Measurements from ENCODE around the gene CACNA1B. TPM values are rescaled to one million over a fixed set of nuclear protein-coding genes. Genes with fewer than 3 reads are reported as not detected.

The CACNA1B gene
- total and polyA plus RNA-seq, 8 donors = 0.16 to 1.3 (median 0.31) TPM

DNA sequence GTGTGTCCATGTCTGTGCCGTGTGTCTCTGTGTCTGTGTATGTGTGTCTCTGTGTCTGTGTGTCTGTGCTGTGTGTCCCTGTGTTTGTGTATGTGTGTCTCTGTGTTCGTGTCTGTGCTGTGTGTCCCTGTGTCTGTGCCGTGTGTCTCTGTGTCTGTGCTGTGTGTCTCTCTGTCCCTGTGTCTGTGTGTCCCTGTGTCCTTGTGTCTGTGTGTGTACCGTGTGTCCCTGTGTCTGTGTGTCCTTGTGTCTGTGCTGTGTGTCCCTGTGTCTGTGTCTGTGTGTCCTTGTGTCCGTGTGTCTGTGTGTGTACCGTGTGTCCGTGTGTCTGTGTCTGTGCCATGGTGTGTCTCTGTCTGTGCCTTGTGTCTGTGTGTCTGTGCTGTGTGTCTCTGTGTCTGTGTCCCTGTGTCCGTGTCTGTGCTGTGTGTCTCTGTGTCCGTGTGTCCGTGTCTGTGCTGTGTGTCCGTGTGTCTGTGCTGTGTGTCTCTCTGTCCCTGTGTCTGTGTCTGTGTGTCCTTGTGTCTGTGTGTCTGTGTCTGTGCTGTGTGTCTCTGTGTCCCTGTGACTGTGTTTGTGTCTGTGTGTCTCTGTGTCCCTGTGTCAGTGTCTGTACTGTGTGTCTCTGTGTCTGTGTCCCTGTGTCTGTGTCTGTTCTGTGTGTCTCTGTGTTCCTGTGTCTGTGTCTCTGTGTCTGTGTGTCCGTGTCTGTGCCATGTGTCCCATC is 23.2 kb downstream of the CACNA1B start:
- WGBS, 2 donors = 54 to 70% methylated on average over 12 of the region's 12 CpGs
- FAIRE-seq (no peak), ATAC-seq (no peak), DNase-seq (no peak)
- Histone ChIP-seq H3K4me1 (no peaks in the 10 kb centered on the region), H3K4me3 (no peak overlapping the region), H3K36me3 (no peaks in the 10 kb centered on the region), H3K27me3 (no peaks in the 10 kb centered on the region), H3K27ac (no peak overlapping the region), H3K9me3 (no peaks in the 10 kb centered on the region)
- intact Hi-C loops (cut with DNase I) = no loop called here
- TF ChIP-seq, protein P1, sequence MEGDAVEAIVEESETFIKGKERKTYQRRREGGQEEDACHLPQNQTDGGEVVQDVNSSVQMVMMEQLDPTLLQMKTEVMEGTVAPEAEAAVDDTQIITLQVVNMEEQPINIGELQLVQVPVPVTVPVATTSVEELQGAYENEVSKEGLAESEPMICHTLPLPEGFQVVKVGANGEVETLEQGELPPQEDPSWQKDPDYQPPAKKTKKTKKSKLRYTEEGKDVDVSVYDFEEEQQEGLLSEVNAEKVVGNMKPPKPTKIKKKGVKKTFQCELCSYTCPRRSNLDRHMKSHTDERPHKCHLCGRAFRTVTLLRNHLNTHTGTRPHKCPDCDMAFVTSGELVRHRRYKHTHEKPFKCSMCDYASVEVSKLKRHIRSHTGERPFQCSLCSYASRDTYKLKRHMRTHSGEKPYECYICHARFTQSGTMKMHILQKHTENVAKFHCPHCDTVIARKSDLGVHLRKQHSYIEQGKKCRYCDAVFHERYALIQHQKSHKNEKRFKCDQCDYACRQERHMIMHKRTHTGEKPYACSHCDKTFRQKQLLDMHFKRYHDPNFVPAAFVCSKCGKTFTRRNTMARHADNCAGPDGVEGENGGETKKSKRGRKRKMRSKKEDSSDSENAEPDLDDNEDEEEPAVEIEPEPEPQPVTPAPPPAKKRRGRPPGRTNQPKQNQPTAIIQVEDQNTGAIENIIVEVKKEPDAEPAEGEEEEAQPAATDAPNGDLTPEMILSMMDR (IDR thresholded peaks at IDR 0.05) = no peak

- Histone ChIP-seq H3K4me1 (no peaks in the 10 kb centered on the region), H3K4me3 (no peak overlapping the region), H3K36me3 (no peaks in the 10 kb centered on the region), H3K9me3 (no peaks in the 10 kb centered on the region), H3K27me3 (no peaks in the 10 kb centered on the region), H3K27ac (no peak overlapping the region)
- FAIRE-seq (no peak), DNase-seq (no peak), ATAC-seq (no peak)
- TF ChIP-seq, protein P1 (IDR thresholded peaks at IDR 0.05) = no peak
- WGBS, 2 donors = 74 to 75% methylated on average over 9 of the region's 9 CpGs
- intact Hi-C loops (cut with DNase I) = no loop called here
Observed at GRCh38 chr9:137902646-137903045, 25.1 kb downstream of the CACNA1B start.

- Histone ChIP-seq H3K36me3 (no peaks in the 10 kb centered on the region), H3K27me3 (no peaks in the 10 kb centered on the region), H3K27ac (no peak overlapping the region), H3K4me3 (no peak overlapping the region), H3K4me1 (no peaks in the 10 kb centered on the region), H3K9me3 (no peaks in the 10 kb centered on the region)
- DNase-seq = no peak
- TF ChIP-seq, protein P1 (IDR thresholded peaks at IDR 0.05) = no peak
- WGBS, 2 donors = 61 to 69% methylated on average over 5 of the region's 5 CpGs
- no peak for FAIRE-seq
- ATAC-seq = no peak
- intact Hi-C loops (cut with DNase I) = no loop called here
Observed at GRCh38 chr9:137905740-137906139, 28.2 kb downstream of the CACNA1B start.

DNA sequence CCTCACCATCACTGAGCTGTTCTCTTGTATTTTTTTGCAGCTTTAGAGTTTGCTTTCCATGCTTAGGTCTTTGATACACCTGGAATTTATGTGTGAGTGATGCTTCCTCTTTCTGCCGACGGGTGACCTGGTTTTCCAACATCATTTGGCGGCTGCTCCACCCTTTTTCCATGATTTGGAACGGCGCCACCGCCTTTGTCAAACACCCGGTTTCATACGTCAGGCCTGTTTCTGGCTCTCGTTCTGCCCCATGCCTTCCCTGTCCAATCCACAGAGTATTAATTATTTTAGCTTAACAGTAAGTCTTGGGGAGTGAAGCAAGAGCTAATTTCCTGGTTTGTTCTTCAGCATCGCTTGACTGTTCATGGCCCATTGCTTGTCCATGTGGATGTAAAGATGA is 30.2 kb downstream of the CACNA1B start:
- Histone ChIP-seq H3K4me1 (no peaks in the 10 kb centered on the region), H3K27ac (no peak overlapping the region), H3K36me3 (no peaks in the 10 kb centered on the region), H3K9me3 (no peaks in the 10 kb centered on the region), H3K4me3 (no peak overlapping the region), H3K27me3 (no peaks in the 10 kb centered on the region)
- TF ChIP-seq, protein P1 (IDR thresholded peaks at IDR 0.05) = no peak
- ATAC-seq (no peak), DNase-seq (no peak), FAIRE-seq (no peak)
- intact Hi-C loops (cut with DNase I) = no loop called here
- WGBS, 2 donors = 67 to 76% methylated on average over 10 of the region's 10 CpGs

DNA sequence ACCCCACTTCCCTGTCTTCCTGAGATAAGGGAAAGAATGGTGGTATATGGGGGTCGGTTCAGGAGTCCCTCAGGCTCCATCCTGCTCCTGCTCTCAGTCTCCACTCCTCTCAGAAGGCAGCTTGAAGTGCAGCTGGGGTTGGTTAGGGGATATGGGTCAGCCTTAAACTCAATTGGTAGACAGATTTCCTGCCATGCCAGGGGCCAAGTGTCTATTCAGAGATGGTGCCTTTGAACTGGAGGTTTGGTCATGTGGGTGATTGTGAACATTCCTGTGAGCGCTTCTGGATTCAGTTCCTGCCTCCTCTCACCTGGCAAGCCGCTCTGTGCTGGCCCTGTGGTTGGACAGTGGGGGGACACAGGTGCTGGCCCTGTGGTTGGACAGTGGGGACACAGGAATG is 35.1 kb downstream of the CACNA1B start:
- DNase-seq = no peak
- Histone ChIP-seq H3K4me1 (no peaks in the 10 kb centered on the region), H3K27ac (no peak overlapping the region), H3K36me3 (no peaks in the 10 kb centered on the region), H3K4me3 (no peak overlapping the region), H3K27me3 (no peaks in the 10 kb centered on the region), H3K9me3 (no peaks in the 10 kb centered on the region)
- no peak for FAIRE-seq
- intact Hi-C loops (cut with DNase I) = no loop called here
- ATAC-seq = no peak
- 69 to 70% methylated on average over 3 of the region's 3 CpGs for WGBS, 2 donors
- TF ChIP-seq, protein P1 (IDR thresholded peaks at IDR 0.05) = no peak

Data from pancreas (tissue), 10 donors.